Endothelial cell of umbilical vein (primary cell): Measurements from ENCODE around the gene ATXN1. TPM values are rescaled to one million over a fixed set of nuclear protein-coding genes. Genes with fewer than 3 reads are reported as not detected.

Source experiments
- BruUV-seq: library from RNA; stranded (reverse); fragments of 400-500 nt; replicated peaks from 2 replicates; lab custom pipeline; 2021; lab: Mats Ljungman, UMichigan
- CTCF ChIA-PET: fragments of 300-600, 350-600 bp; sonication (Branson Sonifier 250); formaldehyde crosslinking; loops from one replicate; lab custom pipeline; 2021; ENCODE audit warnings: antibody characterized with exemption, inconsistent platforms; lab: Charles Lee
- POLR2A ChIA-PET: fragments of 300-600, 350-600 bp; sonication (Branson Sonifier 250); formaldehyde crosslinking; loops from one replicate; lab custom pipeline; 2021; ENCODE audit warnings: antibody characterized with exemption, inconsistent platforms; lab: Charles Lee
- DNase-seq: peaks from one replicate; pipeline ENCODE4 v3.0.0-alpha.2; 2011; ENCODE audit warnings: low read depth, low spot score
- FAIRE-seq: peaks from 2 replicates; lab custom pipeline; 2011; peaks lifted over from hg19 to GRCh38; lab: Jason Lieb, UNC
- H2AFZ ChIP-seq: 2 replicates; pipeline ENCODE4 v1.6.0; 2012; ENCODE audit warnings: low read depth, low read length, control low read depth, inconsistent platforms
- H3K27ac ChIP-seq: 2 replicates; pipeline ENCODE4 v1.5.1; 2011; ENCODE audit warnings: low read depth, mild to moderate bottlenecking, control low read depth, low read length, moderate library complexity; ENCODE audit not compliant: insufficient read depth
- H3K27me3 ChIP-seq, 2 experiments: 2 replicates each; pipeline versions ENCODE4 v1.6.0 to v1.6.1; 2011; ENCODE audit warnings: low read length in 2 of 2, mixed read lengths in 1 of 2; ENCODE audit not compliant: control insufficient read depth in 2 of 2, insufficient read depth in 2 of 2
- H3K36me3 ChIP-seq, 2 experiments: 2 replicates in 1 of 2; 3 replicates in 1 of 2; pipeline ENCODE4 v1.5.1; 2011; ENCODE audit warnings: low read length in 2 of 2, mild to moderate bottlenecking in 1 of 2, moderate library complexity in 1 of 2; ENCODE audit not compliant: control insufficient read depth in 2 of 2, insufficient read depth in 2 of 2; ENCODE audit errors: extremely low read depth in 1 of 2
- H3K4me1 ChIP-seq: 3 replicates; pipeline ENCODE4 v1.5.1; 2011; ENCODE audit warnings: mild to moderate bottlenecking, low read length; ENCODE audit not compliant: control insufficient read depth, insufficient read depth; ENCODE audit errors: extremely low read depth
- H3K4me2 ChIP-seq: 2 replicates; pipeline ENCODE4 v1.6.1; 2011; ENCODE audit warnings: low read length, control low read depth, mixed read lengths; ENCODE audit not compliant: insufficient read depth
- H3K4me3 ChIP-seq, 3 experiments: fragments of 200-600 bp in 1 of 3; sonication (generic), shearing (Covaris generic) in 1 of 3; replicated peaks in 1 of 3; 2 replicates each; pipeline ENCODE4 v1.5.1; 2011 to 2016; ENCODE audit warnings: control low read depth in 3 of 3, low read length in 3 of 3, mild to moderate bottlenecking in 2 of 3, inconsistent platforms in 1 of 3, low read depth in 1 of 3, moderate library complexity in 1 of 3; ENCODE audit not compliant: insufficient read depth in 1 of 3
- H3K79me2 ChIP-seq: 2 replicates; pipeline ENCODE4 v1.6.0; 2012; ENCODE audit warnings: low read length, inconsistent platforms; ENCODE audit not compliant: control insufficient read depth, insufficient read depth
- H3K9ac ChIP-seq: replicated peaks from 2 replicates; pipeline ENCODE3; 2011; ENCODE audit warnings: low read length, control low read depth; ENCODE audit not compliant: insufficient read depth; ENCODE audit errors: extremely low read depth
- H3K9me1 ChIP-seq: replicated peaks from 3 replicates; pipeline ENCODE4 v1.6.0; 2011; ENCODE audit warnings: mild to moderate bottlenecking, low read length; ENCODE audit not compliant: control insufficient read depth, insufficient read depth; ENCODE audit errors: extremely low read depth
- H3K9me3 ChIP-seq: replicated peaks from 2 replicates; pipeline ENCODE4 v1.5.1; 2012; ENCODE audit warnings: low read length, inconsistent platforms; ENCODE audit not compliant: control insufficient read depth, insufficient read depth
- H4K20me1 ChIP-seq: replicated peaks from 2 replicates; pipeline ENCODE3; 2011; ENCODE audit warnings: mild to moderate bottlenecking, low read length; ENCODE audit not compliant: control insufficient read depth, insufficient read depth; ENCODE audit errors: extremely low read depth
- EZH2 ChIP-seq: IDR thresholded peaks from 2 replicates; pipeline ENCODE4 v1.6.1; 2012; ENCODE audit warnings: borderline replicate concordance, low read depth, mild to moderate bottlenecking, moderate library complexity, low read length, inconsistent platforms; ENCODE audit not compliant: severe bottlenecking
- FOS ChIP-seq: IDR thresholded peaks from 2 replicates; pipeline ENCODE4 v1.6.1; 2011; ENCODE audit warnings: mild to moderate bottlenecking, low read length, moderate library complexity, borderline replicate concordance; ENCODE audit not compliant: insufficient read depth
- GATA2 ChIP-seq: IDR thresholded peaks from 2 replicates; pipeline ENCODE4 v1.7.0; 2011; ENCODE audit warnings: low read depth, mild to moderate bottlenecking, moderate library complexity, mixed read lengths, low read length; ENCODE audit not compliant: insufficient read length, insufficient read depth
- JUN ChIP-seq: IDR thresholded peaks from 2 replicates; pipeline ENCODE4 v1.6.1; 2011; ENCODE audit warnings: borderline replicate concordance, low read depth; ENCODE audit not compliant: insufficient read length, insufficient read depth
- MYC ChIP-seq: IDR thresholded peaks from one replicate; pipeline ENCODE4 v1.6.1; 2011; ENCODE audit warnings: mild to moderate bottlenecking, low read depth, low read length
- POLR2A ChIP-seq: IDR thresholded peaks from 2 replicates; pipeline ENCODE4 v1.6.1; 2012; ENCODE audit warnings: low read depth, mild to moderate bottlenecking, control low read depth, low read length
- POLR2AphosphoS5 ChIP-seq: IDR thresholded peaks from 2 replicates; pipeline ENCODE4 v1.6.1; 2012; ENCODE audit warnings: low read depth, mild to moderate bottlenecking, control low read depth, low read length, moderate library complexity; ENCODE audit not compliant: insufficient read depth
- dilution Hi-C: fragments of 300-500 bp; cut with MboI; formaldehyde crosslinking; loops from one replicate; pipeline ENCODE4 v1.15.0; 2019; ENCODE audit warnings: low sequenced_read_pairs; ENCODE audit not compliant: extremely low pct_ligation_motif_present
- intact Hi-C: fragments of 100-400 bp; cut with micrococcal nuclease; formaldehyde crosslinking; loops from one replicate; pipeline ENCODE4 v1.10.0; 2022
- polyA plus RNA-seq, 4 experiments: library from polyadenylated mRNA; depleted of rRNA in 3 of 4; stranded (reverse) in 3 of 4; unstranded in 1 of 4; fragments of >200 nt; gene quantifications; 2 replicates each; pipeline versions ENCODE4 v1.2.1 to v1.2.3, GENCODE V29; 2011 to 2012; ENCODE audit warnings: missing spikeins in 1 of 4
- total RNA-seq: library from RNA; stranded (reverse); gene quantifications from 2 replicates; pipeline ENCODE4 v1.2.3, GENCODE V29; 2021
- TF ChIP-seq, protein P1 (sequence below): IDR thresholded peaks from 2 replicates; pipeline ENCODE4 v1.6.1; 2011; ENCODE audit not compliant: insufficient read depth, insufficient read length
- TF ChIP-seq, protein P2 (sequence below), 2 donors: IDR thresholded peaks; 1 replicate in 1 of 2; 2 replicates in 1 of 2; pipeline ENCODE4 v1.5.1; 2011; ENCODE audit warnings: low read length in 2 of 2, mild to moderate bottlenecking in 2 of 2, moderate library complexity in 2 of 2, control low read depth in 1 of 2, inconsistent platforms in 1 of 2, low read depth in 1 of 2; ENCODE audit not compliant: insufficient read depth in 1 of 2; ENCODE audit errors: extremely low read depth in 1 of 2

ATXN1 gene
- total and polyA plus RNA-seq, 2 donors (not counting 3 experiments of a cell fraction or from before 2014, with no cell fraction given) = 16.4 to 33.0 TPM

DNA sequence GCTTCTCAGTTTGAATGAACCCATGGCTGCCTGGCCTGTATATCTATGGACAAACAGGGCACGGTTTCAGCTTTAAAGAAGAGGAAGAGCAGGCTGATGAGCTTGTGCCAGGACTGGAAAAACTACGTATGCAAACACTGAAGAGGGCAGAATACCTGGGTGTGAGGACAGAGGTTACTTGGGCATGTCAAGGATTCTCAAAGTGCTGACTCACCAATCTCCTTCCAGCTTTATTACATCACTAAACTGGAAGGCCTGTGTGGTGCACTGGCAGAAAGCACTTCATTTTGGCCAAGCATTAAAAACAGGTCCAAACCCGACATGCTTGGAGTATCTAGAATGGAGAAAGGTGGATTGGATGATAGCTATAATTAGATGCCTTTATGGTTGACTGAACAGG lies 427.7 kb downstream of the ATXN1 start:
- no TSS peak for BruUV-seq
- ChIA-PET POLR2A (no interaction called here), CTCF (interaction anchor here (1.2 to 4.2 kb wide), 11 partner anchors 9 to 631 kb away, joined by 3 to 92 read pairs (median 10); partner anchors contain the start of gene ATXN1)
- H3K79me2 ChIP-seq = no peaks in the 10 kb centered on the region
- no peaks in the 10 kb centered on the region for H3K9me1 ChIP-seq
- TF ChIP-seq MYC = no peak
- TF ChIP-seq POLR2AphosphoS5 = no peak
- TF ChIP-seq JUN = no peak
- no peak for TF ChIP-seq EZH2
- TF ChIP-seq, protein P1, sequence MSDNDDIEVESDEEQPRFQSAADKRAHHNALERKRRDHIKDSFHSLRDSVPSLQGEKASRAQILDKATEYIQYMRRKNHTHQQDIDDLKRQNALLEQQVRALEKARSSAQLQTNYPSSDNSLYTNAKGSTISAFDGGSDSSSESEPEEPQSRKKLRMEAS = no peak
- no peak for TF ChIP-seq FOS
- no peak for TF ChIP-seq POLR2A
- TF ChIP-seq, protein P2, sequence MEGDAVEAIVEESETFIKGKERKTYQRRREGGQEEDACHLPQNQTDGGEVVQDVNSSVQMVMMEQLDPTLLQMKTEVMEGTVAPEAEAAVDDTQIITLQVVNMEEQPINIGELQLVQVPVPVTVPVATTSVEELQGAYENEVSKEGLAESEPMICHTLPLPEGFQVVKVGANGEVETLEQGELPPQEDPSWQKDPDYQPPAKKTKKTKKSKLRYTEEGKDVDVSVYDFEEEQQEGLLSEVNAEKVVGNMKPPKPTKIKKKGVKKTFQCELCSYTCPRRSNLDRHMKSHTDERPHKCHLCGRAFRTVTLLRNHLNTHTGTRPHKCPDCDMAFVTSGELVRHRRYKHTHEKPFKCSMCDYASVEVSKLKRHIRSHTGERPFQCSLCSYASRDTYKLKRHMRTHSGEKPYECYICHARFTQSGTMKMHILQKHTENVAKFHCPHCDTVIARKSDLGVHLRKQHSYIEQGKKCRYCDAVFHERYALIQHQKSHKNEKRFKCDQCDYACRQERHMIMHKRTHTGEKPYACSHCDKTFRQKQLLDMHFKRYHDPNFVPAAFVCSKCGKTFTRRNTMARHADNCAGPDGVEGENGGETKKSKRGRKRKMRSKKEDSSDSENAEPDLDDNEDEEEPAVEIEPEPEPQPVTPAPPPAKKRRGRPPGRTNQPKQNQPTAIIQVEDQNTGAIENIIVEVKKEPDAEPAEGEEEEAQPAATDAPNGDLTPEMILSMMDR (IDR thresholded peaks at IDR 0.05; ENCODE audit: extremely low read depth in 1 of 2, insufficient read depth in 1 of 2, low read depth in 1 of 2, low read length in 2 of 2) = no peak
- TF ChIP-seq GATA2 = no peak
- no peaks in the 10 kb centered on the region for H3K27me3 ChIP-seq
- H3K4me1 ChIP-seq = peaks cover 36% of the 10 kb centered on the region
- no peak overlapping the region for H3K9ac ChIP-seq
- dilution Hi-C loops (no loop called here), intact Hi-C loops (loop anchor here (2.0 to 5.0 kb wide), 3 partner anchors 177 to 754 kb away; no protein-coding TSS in a partner anchor)
- H2AFZ ChIP-seq = no peak overlapping the region
- H3K9me3 ChIP-seq = no peaks in the 10 kb centered on the region
- H3K36me3 ChIP-seq = no peaks in the 10 kb centered on the region
- no peaks in the 10 kb centered on the region for H4K20me1 ChIP-seq
- H3K4me2 ChIP-seq = no peak overlapping the region
- H3K27ac ChIP-seq = no peak overlapping the region
- DNase-seq (no peak), FAIRE-seq (no peak)
- no peak overlapping the region for H3K4me3 ChIP-seq
